Stomach (tissue), 4 donors: Measurements from ENCODE around the gene ZNF106.

Experiments used
- POLR2A ChIP-seq, 4 donors: fragments of 450-650 bp; IDR thresholded peaks; one replicate each; pipeline ENCODE4 v1.6.1; 2016; ENCODE audit warnings: antibody characterized with exemption in 4 of 4, control low read depth in 2 of 4, mild to moderate bottlenecking in 1 of 4, moderate library complexity in 1 of 4
- TF ChIP-seq, protein P1 (sequence below), 7 experiments: fragments of 450-650 bp in 4 of 7; fragments of 200-600 bp in 3 of 7; sonication (generic) in 3 of 7; IDR thresholded peaks; one replicate each; pipeline ENCODE4 v1.5.1; 2016 to 2019; ENCODE audit warnings: antibody characterized with exemption in 7 of 7, control low read depth in 2 of 7, mild to moderate bottlenecking in 1 of 7

- TF ChIP-seq, protein P1, sequence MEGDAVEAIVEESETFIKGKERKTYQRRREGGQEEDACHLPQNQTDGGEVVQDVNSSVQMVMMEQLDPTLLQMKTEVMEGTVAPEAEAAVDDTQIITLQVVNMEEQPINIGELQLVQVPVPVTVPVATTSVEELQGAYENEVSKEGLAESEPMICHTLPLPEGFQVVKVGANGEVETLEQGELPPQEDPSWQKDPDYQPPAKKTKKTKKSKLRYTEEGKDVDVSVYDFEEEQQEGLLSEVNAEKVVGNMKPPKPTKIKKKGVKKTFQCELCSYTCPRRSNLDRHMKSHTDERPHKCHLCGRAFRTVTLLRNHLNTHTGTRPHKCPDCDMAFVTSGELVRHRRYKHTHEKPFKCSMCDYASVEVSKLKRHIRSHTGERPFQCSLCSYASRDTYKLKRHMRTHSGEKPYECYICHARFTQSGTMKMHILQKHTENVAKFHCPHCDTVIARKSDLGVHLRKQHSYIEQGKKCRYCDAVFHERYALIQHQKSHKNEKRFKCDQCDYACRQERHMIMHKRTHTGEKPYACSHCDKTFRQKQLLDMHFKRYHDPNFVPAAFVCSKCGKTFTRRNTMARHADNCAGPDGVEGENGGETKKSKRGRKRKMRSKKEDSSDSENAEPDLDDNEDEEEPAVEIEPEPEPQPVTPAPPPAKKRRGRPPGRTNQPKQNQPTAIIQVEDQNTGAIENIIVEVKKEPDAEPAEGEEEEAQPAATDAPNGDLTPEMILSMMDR (IDR thresholded peaks at IDR 0.05), result no peak
- no peak for TF ChIP-seq POLR2A (IDR thresholded peaks at IDR 0.05)
Measured at GRCh38 chr15:42394106-42394505, 96.8 kb downstream of the ZNF106 start.
